ENCODE results near the gene DOK4.

Gene DOK4

GRCh38 chr16:57476546-57477410 is 9.5 kb downstream of the DOK4 start:
- no peak for DNase-seq

GRCh38 chr16:57475711-57476339 is 10.5 kb downstream of the DOK4 start:
- peak; percentile 31 to 43 for DNase-seq

GRCh38 chr16:57474671-57475661 is 11.3 kb downstream of the DOK4 start:
- no peak for DNase-seq

DNA sequence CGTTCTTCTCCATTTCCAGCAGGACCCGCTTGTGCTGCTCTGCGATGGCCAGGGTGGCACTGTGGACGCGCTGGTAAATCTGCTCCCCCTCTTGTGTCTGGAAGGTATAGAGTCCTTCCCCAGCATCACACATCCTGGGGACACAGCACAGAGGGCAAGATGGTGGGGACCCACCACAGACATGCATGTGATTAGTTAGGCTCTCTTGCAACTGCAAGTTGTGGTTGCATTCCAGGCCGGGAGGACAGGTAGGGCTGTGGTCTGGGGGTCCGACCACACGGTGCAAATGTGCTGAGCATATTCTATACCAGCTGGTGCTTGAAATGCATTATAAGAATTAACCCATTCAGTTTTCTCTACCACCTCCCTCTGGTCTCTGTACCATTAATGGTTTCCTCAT is 12.4 kb downstream of the DOK4 start:
- DNase-seq: no peak

DNA sequence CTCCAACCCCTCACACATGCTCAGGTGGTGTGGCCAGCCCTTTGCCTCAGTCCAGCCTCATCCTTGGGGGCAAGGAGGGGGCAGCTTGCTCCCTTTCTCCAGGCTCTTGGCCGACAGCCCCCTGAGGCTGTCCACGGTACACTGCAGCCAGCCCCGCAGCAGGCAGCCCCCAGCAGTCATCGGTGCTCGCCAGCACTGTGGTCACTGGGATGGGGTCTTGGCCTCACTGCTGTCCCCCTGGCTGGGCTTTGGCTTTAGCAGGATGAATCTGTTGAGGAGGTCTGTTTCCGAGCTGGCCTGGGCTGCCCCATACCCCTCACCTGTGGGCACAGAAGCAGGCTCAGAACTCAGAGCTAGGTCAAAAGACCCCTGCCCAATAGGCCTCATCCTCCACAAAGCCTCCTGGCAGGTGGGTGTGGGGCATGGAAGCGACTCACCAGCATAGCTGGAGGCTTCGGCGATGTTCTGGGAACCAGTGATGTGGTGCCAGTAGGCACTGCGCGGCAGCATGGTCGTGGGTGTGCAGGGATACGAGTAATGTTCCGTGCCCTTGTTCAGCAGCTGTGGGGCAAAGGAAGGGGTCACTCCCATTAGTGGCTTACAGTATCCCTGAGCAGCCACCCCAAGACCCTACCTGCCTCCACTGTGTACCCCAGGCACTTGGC is 13.0 kb downstream of the DOK4 start:
- no peak for DNase-seq

- no peak for DNase-seq
Measured at GRCh38 chr16:57472665-57473060, 13.6 kb downstream of the DOK4 start.

DNA sequence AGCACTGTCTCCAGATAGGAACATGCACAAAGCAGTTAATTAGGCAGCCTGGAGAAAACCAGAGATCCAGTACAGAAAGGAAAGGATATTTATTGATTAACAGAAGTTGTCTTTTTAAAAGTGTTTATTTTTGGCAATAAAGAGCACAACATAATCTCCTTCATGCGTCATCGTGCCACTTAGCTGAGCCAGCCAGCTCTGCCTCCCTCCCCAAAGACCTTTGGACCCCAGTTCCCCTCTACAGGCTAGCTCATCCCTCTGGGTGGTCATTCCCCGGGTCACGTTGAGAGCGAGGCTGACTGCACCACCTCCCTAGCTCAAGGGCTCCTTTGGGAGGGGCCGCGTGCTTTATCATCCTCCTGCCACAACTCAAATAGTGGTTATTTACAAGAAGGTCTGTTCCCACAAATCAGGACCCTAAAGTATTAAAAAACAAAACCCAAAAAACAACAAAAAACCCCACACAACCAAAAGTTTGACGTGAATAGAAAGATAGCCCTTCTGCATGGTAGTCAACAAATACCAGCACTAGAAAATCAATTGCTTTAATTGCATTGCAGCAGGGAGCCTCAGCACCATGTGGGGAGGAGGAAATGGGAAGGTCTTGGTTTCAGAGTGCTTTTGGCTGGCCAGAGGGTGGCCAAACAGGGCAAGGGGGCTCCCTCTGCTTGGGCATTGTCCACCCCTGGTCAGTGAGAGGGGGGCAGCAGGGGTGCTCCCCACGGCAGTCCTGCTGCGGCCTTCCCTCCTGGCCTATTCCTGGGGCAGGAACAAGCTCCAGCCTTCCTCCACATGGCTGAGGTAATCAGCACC is 14.2 kb downstream of the DOK4 start:
- no peak for DNase-seq

DNA sequence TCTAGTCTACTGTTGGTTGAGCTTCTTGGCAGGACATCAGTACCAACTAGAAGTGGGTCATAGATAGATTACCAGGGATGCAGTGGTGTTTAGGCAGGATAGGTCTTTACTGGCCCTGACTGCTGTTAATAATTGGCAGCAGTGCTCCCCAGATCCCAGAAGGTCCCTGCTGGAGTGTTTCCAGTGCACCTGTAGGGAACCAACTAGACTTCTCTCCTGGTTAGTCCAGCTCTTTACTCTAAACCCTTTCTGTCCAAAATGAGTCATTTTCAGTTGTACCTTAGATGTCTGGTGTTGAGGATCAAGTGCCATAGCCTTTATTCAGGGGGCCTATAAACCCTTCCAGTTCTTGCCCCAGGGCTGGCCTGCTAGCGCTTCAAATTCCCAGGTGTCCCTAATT is 15.1 kb downstream of the DOK4 start:
- no peak for DNase-seq

- DNase-seq: no peak
Measured at GRCh38 chr16:57470711-57471110, 15.6 kb downstream of the DOK4 start.

DNA sequence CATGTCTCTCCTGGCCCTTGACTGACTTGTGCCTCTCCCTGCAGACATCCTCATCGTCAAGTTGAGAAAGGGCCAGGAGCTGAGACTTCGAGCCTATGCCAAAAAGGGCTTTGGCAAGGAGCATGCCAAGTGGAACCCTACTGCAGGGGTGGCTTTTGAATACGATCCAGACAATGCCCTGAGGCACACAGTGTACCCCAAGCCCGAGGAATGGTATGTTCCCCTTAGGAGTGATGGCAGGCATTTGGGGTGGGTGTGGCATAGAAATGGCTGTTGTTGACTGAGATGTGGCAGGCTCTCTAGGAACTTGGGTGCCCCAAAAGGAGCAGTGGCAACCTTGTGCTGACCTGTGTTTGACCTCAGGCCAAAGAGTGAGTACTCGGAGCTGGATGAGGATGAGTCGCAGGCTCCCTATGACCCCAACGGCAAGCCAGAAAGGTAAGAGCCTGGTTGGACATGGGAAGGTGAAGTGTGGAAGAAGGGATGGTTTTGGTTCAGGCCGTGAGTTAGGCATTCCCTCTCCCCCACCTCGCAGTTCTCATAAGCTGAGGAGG is 16.3 kb downstream of the DOK4 start:
- no peak for DNase-seq

GRCh38 chr16:57469046-57469445 is 17.2 kb downstream of the DOK4 start:
- no peak for DNase-seq

DNA sequence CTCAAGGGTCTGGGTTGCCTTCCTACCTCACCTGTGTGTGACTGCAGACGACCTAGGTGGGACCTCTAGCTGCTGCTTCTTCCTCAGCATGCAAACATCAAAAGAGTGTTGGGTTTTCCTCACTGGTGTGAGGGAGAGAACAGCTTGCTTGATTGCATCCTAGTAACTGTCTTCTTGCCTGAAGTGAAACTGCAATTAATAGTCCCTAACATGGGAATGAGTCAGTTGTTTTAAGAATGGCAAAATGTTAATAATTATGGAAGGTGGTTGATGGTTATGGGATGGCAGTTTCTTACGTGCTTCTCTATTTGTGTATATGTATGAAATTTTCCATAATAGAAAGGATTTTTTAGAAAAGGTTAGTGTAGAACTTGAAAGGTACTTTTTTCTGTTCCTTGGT is 17.9 kb downstream of the DOK4 start:
- DNase-seq: no peak

- DNase-seq: no peak
Measured at GRCh38 chr16:57464523-57464922, 21.8 kb downstream of the DOK4 start.

DNA sequence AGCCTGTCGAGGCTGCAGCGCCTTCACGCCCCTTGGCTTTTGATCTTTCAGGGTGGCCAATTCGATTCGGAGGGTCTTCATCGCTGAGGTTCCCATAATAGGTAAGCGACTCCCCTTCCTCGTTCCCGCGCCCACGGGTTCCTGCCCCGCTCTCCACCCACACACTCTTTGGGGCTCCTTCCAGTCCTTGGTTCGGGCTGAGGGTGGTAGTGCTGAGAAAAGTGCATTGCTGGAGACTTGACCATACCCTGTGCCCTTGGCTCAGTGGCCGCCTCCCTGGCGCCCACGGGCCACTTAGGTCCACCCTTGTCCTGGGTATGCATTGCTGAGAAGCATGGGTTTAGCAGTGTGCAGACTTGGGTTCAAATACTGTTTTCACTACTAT is 23.3 kb downstream of the DOK4 start:
- no peak for DNase-seq

- peak; percentile 90 to 92 for DNase-seq
Measured at GRCh38 chr16:57462209-57462977, 23.9 kb downstream of the DOK4 start, which contains the start of gene POLR2C. POLR2C (plus strand) TSS chr16:57462679; CDS start chr16:57462725, 46 bp downstream.

DNA sequence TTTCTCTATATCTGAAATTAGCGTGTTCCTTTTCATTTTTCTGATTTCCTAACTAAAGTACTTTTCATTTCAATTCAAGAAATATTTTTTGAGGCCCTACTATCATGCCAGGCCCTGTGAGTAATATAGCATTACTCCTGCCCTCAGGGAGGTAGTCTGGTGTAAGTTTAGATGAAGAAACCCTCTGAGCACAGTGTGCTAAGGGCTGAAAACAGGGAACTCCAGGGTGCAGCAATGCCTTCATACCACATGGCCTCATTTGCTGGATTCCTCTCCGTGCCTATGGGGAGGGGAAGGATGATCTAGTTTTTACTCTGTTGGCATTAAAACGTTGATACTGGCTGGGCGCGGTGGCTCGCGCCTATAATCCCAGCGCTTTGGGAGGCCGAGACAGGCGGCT is 34.3 kb downstream of the DOK4 start:
- DNase-seq: no peak

GRCh38 chr16:57447186-57447962 is 38.9 kb downstream of the DOK4 start, which contains the start of the genes CIAPIN1 and COQ9:
CIAPIN1 (minus strand) TSS chr16:57447385; CDS start chr16:57440928, 6,457 bp downstream.
COQ9 (plus strand) TSS chr16:57447479; CDS start chr16:57447506, 27 bp downstream.
- peak; percentile 89 to 92 for DNase-seq

- peak in 1 of 2 experiments; percentile 2 for DNase-seq
Measured at GRCh38 chr16:57446531-57447185, 39.6 kb downstream of the DOK4 start.

GRCh38 chr16:57445510-57445909 is 40.8 kb downstream of the DOK4 start:
- no peak for DNase-seq
